ENCODE data around the gene NPHS1. TPM values are rescaled to one million over a fixed set of nuclear protein-coding genes. Genes with fewer than 3 reads are reported as not detected.

Gene NPHS1
- total RNA-seq, 1 donor from 2014 or later, result not detected

DNA sequence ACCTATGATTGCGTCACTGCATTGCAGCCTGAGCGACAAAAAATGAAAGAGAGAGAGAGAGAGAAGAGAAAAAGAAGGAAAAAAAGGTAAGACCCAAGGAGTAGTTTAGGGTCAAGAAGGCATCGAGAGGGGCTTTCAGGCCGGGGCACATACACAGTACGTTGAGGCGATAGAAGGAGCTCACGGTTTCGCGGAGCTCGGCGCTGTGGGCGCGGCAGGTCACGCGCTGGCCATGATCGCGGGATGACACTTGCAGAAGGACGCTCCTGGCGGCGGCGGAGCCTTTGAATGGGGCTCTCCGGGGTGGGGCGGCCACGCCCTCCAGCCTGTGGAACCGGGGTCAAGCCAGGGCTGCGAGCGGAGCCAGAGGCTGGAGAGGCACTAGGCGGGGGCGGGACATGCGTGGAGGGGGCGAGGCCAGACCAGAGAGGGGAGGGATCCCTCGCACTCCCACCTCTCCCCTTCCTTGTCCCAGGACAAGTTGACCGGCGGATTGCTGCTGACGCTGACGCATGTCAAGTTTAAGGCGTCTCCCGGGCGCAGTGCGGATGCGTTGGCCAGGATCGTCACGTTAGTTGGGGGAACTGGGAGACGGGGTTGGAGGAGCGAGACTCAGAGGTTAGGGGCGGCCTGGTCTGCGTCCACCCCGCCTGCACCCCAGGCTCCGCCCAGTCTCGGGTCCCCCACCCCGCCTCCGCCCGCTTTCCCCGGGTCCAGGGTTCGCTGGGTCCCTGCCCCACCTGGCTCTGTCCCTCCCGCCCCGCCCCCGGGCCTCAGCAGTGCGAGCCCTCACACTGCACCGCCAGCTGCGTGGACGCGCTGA lies 6.9 kb downstream of the NPHS1 start:
- H3K4me3 ChIP-seq, result no peak overlapping the region
- H3K27me3 ChIP-seq, result peaks cover 62% of the 10 kb centered on the region
- intact Hi-C loops (cut with DNase I), result no loop called here
- H3K4me1 ChIP-seq, result peaks cover 12% of the 10 kb centered on the region
- TF ChIP-seq, protein P1, sequence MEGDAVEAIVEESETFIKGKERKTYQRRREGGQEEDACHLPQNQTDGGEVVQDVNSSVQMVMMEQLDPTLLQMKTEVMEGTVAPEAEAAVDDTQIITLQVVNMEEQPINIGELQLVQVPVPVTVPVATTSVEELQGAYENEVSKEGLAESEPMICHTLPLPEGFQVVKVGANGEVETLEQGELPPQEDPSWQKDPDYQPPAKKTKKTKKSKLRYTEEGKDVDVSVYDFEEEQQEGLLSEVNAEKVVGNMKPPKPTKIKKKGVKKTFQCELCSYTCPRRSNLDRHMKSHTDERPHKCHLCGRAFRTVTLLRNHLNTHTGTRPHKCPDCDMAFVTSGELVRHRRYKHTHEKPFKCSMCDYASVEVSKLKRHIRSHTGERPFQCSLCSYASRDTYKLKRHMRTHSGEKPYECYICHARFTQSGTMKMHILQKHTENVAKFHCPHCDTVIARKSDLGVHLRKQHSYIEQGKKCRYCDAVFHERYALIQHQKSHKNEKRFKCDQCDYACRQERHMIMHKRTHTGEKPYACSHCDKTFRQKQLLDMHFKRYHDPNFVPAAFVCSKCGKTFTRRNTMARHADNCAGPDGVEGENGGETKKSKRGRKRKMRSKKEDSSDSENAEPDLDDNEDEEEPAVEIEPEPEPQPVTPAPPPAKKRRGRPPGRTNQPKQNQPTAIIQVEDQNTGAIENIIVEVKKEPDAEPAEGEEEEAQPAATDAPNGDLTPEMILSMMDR (IDR thresholded peaks at IDR 0.05), result no peak
- H3K9me3 ChIP-seq, result no peaks in the 10 kb centered on the region
- H3K36me3 ChIP-seq, result no peaks in the 10 kb centered on the region
- DNase-seq (no peak), ATAC-seq (peak; percentile 56)
- no peak overlapping the region for H3K27ac ChIP-seq

- Histone ChIP-seq H3K27me3 (peaks cover 57% of the 10 kb centered on the region), H3K4me1 (peaks cover 12% of the 10 kb centered on the region), H3K27ac (no peak overlapping the region), H3K4me3 (no peak overlapping the region), H3K9me3 (no peaks in the 10 kb centered on the region), H3K36me3 (no peaks in the 10 kb centered on the region)
- TF ChIP-seq, protein P1 (IDR thresholded peaks at IDR 0.05), result no peak
- DNase-seq (no peak), ATAC-seq (no peak)
- intact Hi-C loops (cut with DNase I), result no loop called here
Observed at GRCh38 chr19:35844482-35845214, 7.7 kb downstream of the NPHS1 start.

- H3K27me3 ChIP-seq, result peaks cover 49% of the 10 kb centered on the region
- no peak for DNase-seq
Observed at GRCh38 chr19:35843676-35844481, 8.4 kb downstream of the NPHS1 start.

DNA sequence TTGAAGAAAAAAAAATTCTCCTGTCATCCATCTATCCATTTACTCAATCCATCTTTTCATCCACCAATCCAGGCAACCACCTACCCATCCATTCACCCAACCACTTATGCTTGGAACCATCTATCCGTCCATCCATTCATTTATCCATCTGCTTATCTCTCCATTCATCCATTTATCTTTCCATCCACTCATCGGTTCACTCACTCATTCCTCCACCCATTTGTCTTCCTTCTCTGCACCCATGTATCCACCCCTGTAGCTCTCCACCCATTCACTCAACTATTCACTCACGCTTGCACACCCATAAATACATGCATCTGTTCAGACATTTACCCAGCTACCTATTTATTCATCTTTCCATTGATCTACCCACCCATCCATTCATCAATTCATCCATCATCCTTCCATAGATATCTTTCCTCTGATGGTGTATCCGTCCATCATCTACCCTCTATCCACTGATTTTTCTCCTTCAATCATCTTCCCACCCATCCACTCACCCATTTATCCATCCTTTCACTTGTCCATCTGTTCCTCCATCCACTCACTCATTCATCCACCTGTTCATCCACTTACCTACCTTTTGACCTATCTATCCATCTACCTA lies 9.5 kb downstream of the NPHS1 start:
- intact Hi-C loops (cut with DNase I), result no loop called here
- peaks cover 44% of the 10 kb centered on the region for H3K27me3 ChIP-seq
- no peak for DNase-seq

More at GRCh38 chr19:35843676-35844481, 8.4 kb downstream of the NPHS1 start:
- H3K4me3 ChIP-seq, result no peak overlapping the region
- no peaks in the 10 kb centered on the region for H3K36me3 ChIP-seq
- intact Hi-C loops (cut with DNase I), result no loop called here
- H3K27ac ChIP-seq, result no peak overlapping the region
- TF ChIP-seq, protein P1 (IDR thresholded peaks at IDR 0.05), result no peak
- H3K9me3 ChIP-seq, result no peaks in the 10 kb centered on the region
- peak; percentile 47 for ATAC-seq
- peaks cover 12% of the 10 kb centered on the region for H3K4me1 ChIP-seq

More for the DNA sequence above, 9.5 kb downstream of the NPHS1 start:
- Histone ChIP-seq H3K4me3 (no peak overlapping the region), H3K36me3 (no peaks in the 10 kb centered on the region), H3K4me1 (peaks cover 12% of the 10 kb centered on the region), H3K27ac (no peak overlapping the region), H3K9me3 (no peaks in the 10 kb centered on the region)
- no peak for ATAC-seq
- TF ChIP-seq, protein P1 (IDR thresholded peaks at IDR 0.05), result no peak
